SKM-1 (cell line): ENCODE data around the gene RNF17.
A peak's percentile ranks its signal among the peaks of the same experiment; 100 is the strongest.
"Not testable (repeated sequence)": the region's sequence is repeated elsewhere in the genome, so short reads cannot be mapped to it uniquely, and the experiment has no call there.

ENCODE experiments used
- DNase-seq: peaks from one replicate; lab custom pipeline; 2025; ENCODE audit not compliant: unreplicated experiment; lab: John Stamatoyannopoulos, UW

The RNF17 gene

DNA sequence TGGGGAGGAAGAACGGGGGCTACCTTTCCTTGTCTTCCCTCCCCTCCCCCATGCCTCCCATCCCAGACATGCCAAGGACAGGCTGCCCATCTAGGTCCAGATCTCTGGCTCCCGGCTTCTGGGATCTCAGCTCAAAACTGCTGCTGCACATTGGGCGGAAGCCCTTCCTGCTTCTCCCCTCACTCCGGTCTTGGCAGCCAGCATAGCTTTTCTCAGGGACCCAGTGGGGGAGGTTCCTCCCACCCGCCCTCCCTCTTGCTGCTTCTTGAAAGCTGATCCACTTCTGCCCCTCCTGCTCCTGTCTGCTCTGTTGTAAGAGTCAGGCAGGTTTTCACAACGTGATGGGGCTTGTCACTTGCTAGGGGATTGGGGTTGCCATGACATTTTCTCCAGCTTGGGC is 21.7 kb upstream of the RNF17 start:
- DNase-seq = no peak

DNA sequence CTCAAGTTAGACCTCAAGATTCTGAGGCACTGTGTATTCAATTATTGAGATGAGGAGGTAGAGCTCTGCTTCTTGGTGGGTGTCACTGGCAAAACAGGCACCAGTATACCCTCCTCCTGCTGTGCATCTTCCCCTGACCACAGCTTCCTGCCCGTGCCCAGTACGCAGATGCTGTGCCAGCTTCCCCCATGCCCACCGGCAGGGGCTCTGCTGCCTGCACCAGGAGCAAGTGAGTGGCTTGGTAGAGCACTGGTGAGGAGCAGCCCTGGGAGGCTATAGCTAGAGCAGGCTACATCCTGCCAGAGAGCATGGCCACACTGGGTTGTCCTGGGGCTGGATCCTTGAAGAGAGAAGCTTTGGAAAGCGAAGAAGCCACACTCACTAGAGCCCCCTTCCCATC is 21.0 kb upstream of the RNF17 start:
- DNase-seq = no peak

DNA sequence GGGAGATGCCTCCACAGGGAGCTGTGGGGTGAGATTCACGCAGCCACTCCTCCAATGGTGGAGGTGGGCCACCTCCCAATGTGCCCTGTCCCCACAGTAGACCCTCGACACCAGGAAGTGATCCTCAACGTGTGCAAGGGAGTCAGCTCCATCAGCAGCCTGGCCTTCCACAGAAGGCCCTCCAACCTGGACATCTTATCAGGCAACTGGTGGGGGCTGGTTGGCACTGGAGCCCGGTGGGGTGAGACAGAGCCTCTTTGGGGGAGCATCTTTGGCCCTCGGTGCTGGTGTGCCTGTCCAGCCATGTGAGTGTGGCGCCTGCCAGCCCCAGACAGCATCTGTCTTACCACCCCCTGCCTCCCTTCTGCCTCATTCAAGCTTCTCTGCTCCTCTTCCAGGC is 19.7 kb upstream of the RNF17 start:
- DNase-seq = no peak

DNA sequence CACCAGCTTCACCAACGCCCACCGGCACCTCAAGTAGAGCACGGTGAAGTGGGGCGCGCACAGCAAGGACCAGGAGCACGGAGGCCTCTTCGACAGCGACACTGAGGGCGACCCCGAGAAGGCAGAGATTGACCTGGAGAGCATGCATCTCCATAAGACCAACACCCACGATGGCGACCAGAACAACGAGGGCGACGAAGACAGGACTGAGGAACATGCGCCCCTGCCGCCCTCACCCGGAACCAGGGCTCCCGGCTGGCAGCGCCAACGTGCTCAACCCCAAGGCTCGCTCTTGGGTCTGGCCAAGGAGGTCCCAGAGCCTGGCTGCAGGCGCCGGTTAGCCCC is 18.5 kb upstream of the RNF17 start:
- no peak for DNase-seq

DNA sequence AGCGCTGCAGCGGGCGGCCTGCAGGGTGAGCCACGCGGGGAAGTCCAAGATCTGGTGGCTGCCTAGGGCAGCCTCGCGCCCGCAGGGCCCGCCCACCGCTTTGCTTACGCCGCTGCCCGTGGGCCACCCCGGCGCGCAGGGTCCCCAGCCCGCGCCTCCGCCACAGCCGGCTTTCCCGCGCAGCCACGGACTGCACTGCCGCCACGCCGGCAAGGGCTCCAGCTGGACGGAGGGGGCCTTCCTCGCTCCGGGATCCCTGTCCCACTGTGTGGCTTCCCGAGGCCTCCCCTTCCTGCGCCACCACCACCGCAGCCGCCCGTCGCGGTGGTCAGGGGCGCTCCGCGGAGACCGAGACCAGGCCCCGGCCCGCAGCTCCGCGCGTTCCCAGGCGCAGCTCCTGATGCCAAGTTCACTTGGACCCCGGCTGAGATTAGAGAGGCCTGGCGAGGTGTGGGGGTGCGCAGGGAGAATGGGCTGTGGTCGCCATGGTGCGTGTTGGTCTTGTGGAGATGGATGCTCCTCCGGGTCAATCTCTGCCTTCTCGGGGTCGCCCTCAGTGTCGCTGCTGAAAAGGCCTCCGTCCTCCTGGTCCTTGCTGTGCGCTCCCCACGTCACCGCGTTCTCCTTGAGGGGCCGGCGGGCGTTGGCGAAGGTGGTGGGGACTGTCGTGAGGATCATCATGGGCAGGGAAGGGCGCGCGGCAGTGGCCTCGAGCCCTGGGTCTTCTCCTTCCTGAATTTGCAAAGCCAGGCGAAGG is 17.9 kb upstream of the RNF17 start:
- DNase-seq = no peak

DNA sequence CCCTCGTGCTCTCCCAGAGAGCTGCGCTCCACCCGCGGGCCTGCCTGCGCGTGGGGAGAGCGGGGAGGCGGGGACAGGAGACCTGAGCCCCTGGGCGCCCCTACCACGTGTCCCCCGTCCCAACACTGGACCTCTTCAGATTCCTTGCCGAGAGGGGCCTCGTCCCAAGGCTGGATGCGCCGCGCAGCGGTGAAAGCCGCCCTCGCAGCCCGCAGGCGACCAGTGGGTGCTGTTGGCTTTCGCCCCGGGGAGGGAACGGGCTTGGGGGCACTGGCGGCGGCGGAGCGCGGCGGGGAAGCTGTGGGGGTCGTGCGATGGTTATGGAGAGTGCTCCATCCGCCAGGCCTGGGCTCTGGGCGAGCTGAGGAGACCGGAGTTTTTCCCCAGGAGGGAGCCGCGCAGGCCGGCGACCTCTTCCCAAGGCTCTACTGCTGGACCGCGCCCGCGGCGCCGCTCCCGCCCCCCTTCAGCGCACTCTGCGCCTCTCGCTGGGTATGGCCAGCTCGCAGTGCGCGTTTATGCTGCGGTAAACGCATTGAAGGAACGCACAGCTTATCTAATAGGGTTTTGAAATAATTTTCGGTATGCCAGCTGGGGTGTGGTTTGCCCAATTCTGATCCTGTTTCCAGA is 17.2 kb upstream of the RNF17 start:
- no peak for DNase-seq

DNA sequence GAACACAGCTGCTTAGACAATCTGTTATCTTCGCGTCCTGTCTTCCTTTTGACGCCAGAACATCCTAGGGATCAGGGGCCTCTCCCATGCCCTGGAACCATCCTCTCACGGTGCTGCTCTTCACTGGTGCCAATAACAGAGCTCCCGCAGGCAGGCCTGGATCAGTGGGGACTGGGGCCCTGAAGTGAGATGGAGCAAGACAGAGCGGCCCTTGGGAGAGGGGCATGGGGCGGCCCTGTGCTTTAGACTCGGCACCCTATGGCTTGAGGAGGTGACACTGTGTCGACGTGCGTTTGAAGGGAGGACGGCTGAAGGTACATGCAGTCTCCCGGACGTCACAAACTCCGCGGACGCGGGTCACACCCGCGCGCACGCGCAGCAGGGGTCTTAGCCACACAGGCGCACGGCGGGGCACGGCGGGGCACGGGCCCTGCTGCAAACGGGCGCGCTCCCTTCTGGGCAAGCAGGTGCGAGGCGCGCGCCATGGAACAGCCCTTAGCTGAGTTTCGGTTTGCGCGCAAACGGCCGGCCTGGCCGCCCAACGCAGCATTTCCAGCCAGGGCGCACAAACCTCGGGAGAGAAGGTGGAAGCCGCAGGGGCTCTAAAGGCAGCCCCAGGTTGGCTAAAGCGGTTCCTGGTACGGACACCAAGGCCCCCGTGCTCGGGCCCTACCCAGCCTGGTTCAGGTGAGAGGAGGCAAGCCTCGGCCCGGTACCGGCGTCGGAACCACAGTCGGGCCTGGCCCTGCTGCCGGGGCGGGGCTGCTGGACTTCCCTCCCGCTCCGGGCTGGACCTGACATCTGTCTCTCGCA is 16.5 kb upstream of the RNF17 start:
- DNase-seq = no peak

DNA sequence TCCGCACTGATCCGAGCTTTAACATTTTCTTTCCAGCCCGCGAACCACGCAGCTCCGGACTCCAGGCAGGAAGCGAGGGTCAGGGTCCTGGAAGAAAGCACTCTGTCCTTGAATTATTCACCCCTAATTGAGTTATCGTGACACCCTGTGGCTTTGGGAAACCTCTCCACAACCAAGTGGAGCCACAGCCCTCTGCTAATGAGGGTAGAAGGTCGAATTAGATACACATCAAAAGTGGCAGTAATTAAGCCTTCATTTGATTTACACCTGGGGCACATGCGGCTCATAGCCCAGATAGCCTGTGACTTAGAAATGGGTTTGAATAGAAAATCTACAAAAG is 15.9 kb upstream of the RNF17 start:
- no peak for DNase-seq

DNA sequence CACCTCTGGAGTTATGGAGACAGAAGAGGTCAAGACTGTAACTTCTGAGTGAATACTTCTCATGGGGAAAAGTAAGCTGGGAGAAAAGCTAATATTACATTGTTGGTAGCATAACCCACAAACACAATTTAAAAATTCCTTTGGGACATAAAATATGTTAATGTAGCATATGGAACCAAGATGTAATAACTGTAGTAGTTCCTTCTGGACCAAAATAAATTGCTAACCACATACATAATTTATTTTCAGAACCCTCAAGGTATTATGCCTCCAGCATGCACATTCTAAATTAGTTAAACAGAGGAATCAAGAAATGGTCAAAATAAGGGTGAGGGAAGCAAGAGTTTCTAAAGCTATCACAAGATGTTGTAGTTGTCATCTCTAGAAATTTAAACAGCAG is 4.8 kb upstream of the RNF17 start:
- no peak for DNase-seq

DNA sequence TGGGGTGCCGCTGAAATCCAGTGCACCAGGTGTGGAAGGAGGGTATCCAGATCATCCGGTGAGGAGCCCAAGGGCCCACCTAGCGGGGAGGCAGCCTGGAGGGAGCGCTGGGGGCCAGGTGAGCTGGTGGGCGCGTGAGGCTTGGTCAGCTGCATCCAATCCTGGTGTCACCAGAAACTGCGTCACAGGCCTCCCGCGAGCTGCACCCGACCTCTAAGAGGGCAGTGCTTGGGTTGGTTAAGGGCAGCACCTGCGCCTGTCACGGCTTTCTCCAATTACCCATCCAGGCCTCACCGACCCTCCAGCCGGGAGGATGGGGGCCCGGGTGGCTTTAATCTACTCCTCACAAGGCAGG is 284 bp downstream of the RNF17 start:
- DNase-seq = no peak

DNA sequence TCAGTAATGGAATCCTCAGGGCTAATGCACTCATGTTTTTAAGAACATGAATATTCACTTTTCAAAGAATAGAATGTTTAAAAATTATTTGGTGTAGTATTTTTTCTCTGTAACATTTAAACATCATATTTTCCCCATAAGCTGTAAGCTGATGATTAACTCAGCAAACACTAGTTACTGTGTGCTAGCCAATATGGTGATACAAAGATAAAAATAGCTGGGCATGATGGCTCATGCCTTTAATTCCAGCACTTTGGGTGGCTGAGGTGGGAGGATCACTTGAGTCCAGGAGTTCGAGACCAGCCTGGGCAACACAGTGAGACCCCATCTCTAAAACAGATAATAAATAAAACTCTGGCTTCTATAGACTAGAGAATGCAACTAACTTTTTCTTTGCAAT is 13.2 kb downstream of the RNF17 start:
- no peak for DNase-seq

DNA sequence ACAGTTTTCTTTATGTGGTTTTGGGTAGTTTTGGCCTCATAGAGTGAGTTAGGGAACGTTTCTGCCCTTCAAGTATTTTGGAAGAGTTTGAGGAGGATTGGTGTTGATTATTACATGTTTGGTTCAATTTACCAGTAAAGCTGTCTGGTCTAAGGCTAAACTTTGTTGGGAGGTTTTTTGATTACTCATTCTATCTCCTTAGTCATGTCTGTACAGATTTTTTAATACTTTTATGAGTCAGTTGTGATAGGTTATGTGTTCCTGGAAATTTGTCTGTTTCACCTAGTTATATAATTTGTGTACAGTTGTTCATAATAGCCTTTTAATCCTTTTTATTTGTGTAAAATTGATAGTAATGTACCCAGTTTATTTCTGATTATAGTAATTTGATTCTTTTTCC is 20.4 kb downstream of the RNF17 start:
- DNase-seq = no peak

DNA sequence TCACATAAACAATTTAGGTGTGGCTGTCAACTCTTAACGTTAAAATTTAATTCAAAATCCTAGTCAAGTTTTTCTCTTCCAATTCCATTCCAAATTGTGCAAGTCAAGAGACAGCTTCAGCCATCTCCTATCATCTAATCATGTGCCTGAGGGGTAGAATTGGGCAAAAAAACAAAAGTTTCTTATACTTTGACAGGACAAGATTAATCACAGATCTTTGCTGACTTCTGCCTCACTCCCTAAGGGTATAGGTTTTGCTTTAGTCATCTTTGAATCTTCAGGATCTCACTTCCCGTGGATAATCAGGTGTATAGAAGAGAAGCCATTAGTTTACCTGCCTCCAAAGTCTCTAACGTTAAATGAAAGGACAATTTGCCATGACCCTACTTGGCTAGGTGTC is 24.6 kb downstream of the RNF17 start:
- DNase-seq = no peak

DNA sequence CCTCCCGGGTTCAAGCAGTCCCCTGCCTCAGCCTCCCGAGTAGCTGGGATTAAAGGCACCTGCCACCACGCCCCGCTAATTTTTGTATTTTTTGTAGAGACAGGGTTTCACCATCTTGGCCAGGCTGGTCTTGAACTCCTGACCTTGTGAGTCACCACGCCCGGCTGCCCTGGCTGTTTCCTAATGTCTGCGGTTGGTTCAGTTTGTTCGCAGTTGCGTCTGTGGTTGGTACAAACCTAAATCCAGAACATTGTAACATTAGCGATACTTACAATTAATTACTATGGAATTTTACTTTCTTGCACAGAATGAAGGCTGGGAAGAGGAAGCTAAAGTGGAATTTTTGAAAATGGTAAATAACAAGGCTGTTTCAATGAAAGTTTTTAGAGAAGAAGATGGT is 38.1 kb downstream of the RNF17 start:
- no peak for DNase-seq

DNA sequence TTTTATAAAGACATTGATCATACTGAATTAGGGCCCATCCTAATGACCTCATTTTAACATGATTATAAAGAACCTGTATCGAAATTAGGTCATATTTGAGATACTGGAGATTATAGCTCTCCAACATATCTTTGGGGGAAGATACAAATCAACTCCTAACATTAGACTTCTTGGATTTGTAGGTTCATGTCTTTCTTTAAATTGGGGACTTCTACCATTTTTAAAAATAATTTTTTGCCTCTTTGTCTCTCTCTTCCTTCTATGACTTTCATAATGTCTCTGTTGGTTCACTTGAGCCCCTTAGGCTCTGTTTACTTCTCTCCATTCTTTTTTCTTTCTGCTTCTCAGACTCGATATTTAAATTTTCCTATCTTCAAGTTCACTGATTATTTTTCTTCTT is 57.2 kb downstream of the RNF17 start:
- DNase-seq = no peak

DNA sequence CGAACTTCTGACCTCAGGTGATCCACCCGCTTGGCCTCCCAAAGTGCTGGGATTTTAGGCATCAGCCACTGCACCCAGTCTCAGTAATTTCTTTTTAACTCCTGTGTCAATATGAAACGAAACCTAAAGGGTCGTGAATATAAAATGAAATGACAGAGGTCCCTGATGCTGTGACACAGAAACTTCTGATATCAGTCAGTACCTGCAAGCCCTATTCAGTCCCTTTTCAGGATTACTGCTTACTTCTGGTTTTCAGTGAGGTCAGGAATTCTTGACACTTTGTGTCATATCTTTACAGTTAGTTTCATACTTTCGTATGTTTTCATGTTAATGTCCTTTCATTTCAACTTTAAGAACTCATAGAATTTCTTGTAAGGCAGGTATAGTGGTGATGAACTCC is 58.7 kb downstream of the RNF17 start:
- no peak for DNase-seq

DNA sequence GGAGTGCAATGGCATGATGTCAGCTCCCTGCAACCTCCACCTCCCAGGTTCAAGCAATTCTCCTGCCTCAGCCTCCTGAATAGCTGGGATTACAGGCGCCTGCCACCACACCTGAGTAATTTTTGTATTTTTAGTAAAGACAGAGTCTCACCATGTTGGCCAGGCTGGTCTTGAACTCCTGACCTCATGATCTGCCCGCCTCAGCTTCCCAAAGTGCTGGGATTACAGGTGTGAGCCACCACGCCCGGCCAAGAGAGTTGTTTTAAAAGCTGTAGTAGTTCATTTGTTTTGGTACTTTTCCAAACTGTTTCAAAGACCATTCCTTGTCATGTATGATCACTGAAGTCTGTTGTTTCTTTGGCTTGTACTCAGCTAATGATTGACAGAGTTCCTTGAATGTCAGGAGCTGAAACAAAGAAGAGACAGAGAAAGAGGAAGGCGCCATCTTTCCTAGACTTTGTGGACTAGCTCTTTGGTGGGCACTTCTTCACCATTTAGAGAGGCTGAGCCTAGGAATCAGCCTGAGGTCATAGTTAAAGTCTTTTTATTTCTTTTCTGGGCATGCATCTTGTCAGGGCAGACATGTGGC is 59.2 kb downstream of the RNF17 start:
- DNase-seq = not testable (repeated sequence)

DNA sequence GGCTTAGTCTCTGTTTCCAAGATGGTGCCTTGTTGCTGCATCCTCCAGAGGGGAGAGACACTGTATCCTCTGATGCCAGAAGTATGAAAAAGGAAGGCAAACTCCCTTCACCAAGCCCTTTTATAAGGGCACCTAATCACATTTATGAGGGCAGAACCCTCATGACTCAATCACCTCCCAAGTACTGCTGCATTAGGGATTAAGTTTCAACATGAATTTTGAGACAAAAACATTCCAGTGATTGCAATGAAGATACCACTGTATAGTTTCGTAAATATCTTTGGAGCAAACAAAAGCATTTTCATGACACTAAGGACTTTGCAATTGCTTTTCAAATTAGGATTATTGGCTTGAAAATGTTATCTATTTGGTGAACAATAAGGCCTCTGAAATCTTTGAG is 63.8 kb downstream of the RNF17 start:
- no peak for DNase-seq

DNA sequence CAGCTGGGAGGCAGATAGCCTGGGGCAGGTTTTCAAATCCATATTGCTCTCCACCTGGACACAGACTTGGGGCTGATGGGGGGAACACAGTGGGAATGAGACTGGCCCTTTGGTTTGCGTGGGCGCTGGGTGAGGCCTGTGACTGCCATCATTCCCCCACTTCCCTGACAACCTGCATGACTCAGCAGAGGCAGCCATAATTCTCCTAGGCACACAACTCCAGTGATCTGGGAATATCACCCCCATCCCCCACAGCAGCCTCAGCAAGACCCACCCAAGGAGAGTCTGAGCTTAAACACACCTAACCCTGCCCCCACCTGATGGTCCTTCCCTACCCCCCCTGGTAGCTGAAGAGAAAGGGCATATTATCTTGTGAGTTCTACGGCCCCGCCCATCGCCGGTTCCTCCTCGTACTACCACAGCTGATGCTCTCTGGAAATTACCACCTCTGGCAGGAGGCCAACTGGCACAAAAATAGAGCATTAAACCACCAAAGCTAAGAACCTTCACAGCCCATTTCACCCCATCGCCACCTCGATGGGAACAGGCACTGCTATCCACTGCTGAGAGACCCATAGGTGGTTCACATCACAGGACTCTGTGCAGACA is 71.0 kb downstream of the RNF17 start:
- DNase-seq = no peak

DNA sequence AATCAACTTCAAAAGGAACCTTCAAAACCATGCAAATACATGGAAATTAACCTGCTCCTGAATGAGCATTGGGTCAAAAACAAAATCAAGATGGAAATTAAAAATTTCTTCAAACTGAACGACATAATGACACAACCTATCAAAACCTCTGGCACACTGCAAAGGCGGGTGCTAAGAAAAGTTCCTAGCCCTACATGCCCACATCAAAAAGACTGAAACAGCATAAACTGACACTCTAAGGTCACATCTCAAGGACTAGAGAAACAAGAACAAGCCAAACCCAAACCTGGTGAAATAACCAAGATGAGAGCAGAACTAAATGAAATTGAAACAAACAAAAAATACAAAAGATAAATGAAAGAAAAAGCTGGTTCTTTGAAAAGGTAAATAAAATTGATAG is 73.6 kb downstream of the RNF17 start:
- DNase-seq = not testable (repeated sequence)

DNA sequence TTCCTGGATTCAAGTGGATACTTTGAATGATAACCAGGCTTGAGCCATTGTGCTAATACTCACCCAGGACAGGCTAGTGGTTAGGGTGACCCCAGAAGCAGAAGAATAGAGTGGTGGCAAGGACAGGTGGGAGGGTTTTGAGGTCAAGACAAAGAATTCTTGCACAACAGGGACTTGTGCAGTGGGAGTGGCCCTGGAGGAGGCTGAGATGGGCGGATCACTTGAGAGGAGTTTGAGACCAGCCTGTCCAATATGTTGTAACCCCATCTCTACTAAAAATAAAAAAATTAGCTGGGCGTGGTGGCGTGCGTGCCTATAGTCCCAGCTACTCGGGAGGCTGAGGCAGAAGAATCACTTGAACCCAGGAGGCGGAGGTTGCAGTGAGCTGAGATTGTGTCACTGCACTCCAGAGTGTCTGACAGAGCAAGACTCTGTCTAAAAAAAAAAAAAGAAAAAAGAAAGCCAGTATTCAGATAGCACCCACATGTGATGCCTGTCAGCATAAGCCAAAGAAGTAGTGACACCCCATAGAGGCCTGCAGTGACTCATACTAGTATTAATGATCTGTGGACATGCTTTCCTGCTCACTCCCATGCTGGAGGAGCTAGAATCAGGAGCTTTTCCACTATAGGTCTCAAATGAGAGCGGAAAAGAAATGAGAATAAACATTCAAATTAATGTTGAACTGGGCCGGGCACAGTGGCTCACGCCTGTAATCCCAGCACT is 78.7 kb downstream of the RNF17 start:
- peak; percentile 35 for DNase-seq
